K562 (cell line): ENCODE measurements around the gene TFAP2E. TPM values are rescaled to one million over a fixed set of nuclear protein-coding genes. Genes with fewer than 3 reads are reported as not detected.

Experiments used
- ATAC-seq: fragments of 200-7000 bp; cut with Tn5 transposase; 3 replicates; pipeline ENCODE4 v1.9.1; 2020; ENCODE audit warnings: moderate library complexity
- BruUV-seq: library from RNA; stranded (reverse); fragments of 400-500 nt; replicated peaks from 2 replicates; lab custom pipeline; 2021; lab: Mats Ljungman, UMichigan
- CTCF ChIA-PET: fragments of 300-600 bp; formaldehyde crosslinking; extraction: SDS; loops from one replicate; lab custom pipeline; 2021; ENCODE audit warnings: low intra/inter-chr PET ratio; lab: Yijun Ruan, JAX
- POLR2A ChIA-PET: fragments of 300-600, 350-650 bp; sonication (Branson Sonifier 250); formaldehyde crosslinking; extraction: SDS; loops from one replicate; lab custom pipeline; 2021; ENCODE audit warnings: antibody characterized with exemption, inconsistent platforms; lab: Yijun Ruan, JAX
- DNase-seq, 4 experiments: peaks; one replicate each; pipeline versions ENCODE4 v3.0.0 to v3.0.0-alpha.2; 2011 to 2018; ENCODE audit warnings: low spot score in 3 of 4, mixed read lengths in 3 of 4; ENCODE audit errors: extremely low read depth in 1 of 4
- FAIRE-seq: peaks from 2 replicates; lab custom pipeline; 2011; peaks lifted over from hg19 to GRCh38; lab: Jason Lieb, UNC
- H2AFZ ChIP-seq: 2 replicates; pipeline ENCODE4 v1.6.0; 2011; ENCODE audit warnings: low read depth, low read length, control low read depth, inconsistent platforms
- H3K27ac ChIP-seq: fragments of 200-600 bp; 3 replicates; pipeline ENCODE4 v1.8.0; 2011; ENCODE audit warnings: low read depth, mild to moderate bottlenecking, control low read depth, inconsistent platforms, low read length, moderate library complexity, mixed read lengths; ENCODE audit errors: extremely low read depth
- H3K27me3 ChIP-seq, 2 experiments: fragments of 300-600 bp in 1 of 2; 2 replicates in 1 of 2; 3 replicates in 1 of 2; pipeline versions ENCODE4 v1.6.0 to v1.8.0; 2011; ENCODE audit warnings: inconsistent platforms in 2 of 2, low read length in 2 of 2, mild to moderate bottlenecking in 1 of 2, mixed read lengths in 1 of 2, moderate library complexity in 1 of 2; ENCODE audit not compliant: control insufficient read depth in 2 of 2, insufficient read depth in 2 of 2
- H3K36me3 ChIP-seq: fragments of 300-600 bp; 3 replicates; pipeline ENCODE4 v1.8.0; 2011; ENCODE audit warnings: mild to moderate bottlenecking, low read length, inconsistent platforms; ENCODE audit not compliant: control insufficient read depth, insufficient read depth
- H3K4me1 ChIP-seq, 2 experiments: fragments of 200-600 bp in 1 of 2; replicated peaks in 1 of 2; 2 replicates in 1 of 2; 3 replicates in 1 of 2; pipeline versions ENCODE4 v1.5.1 to v1.8.0; 2011; ENCODE audit warnings: inconsistent platforms in 2 of 2, low read length in 2 of 2, mild to moderate bottlenecking in 1 of 2, mixed read lengths in 1 of 2, moderate library complexity in 1 of 2; ENCODE audit not compliant: control insufficient read depth in 2 of 2, insufficient read depth in 2 of 2
- H3K4me2 ChIP-seq: 2 replicates; pipeline ENCODE4 v1.6.1; 2011; ENCODE audit warnings: low read length, control low read depth, inconsistent platforms, mixed read lengths; ENCODE audit not compliant: insufficient read depth
- H3K4me3 ChIP-seq: fragments of 200-600 bp; sonication (generic), shearing (Covaris generic); 2 replicates; pipeline ENCODE4 v1.5.1; 2016; ENCODE audit warnings: control low read depth, inconsistent platforms
- H3K79me2 ChIP-seq: fragments of 200-600 bp; 3 replicates; pipeline ENCODE4 v1.8.0; 2011; ENCODE audit warnings: low read length, inconsistent platforms; ENCODE audit not compliant: control insufficient read depth, insufficient read depth
- H3K9ac ChIP-seq, 2 experiments: 2 replicates each; pipeline versions ENCODE4 v1.6.0 to v1.6.1; 2011; ENCODE audit warnings: low read depth in 2 of 2, low read length in 2 of 2, control low read depth in 1 of 2, inconsistent platforms in 1 of 2, mild to moderate bottlenecking in 1 of 2, mixed read lengths in 1 of 2; ENCODE audit not compliant: insufficient read depth in 1 of 2
- H3K9me1 ChIP-seq: one replicate; pipeline ENCODE4 v1.6.0; 2011; ENCODE audit warnings: inconsistent platforms, mild to moderate bottlenecking, low read length, moderate library complexity; ENCODE audit not compliant: control insufficient read depth, insufficient read depth
- H3K9me3 ChIP-seq: replicated peaks from 2 replicates; pipeline ENCODE4 v1.5.1; 2011; ENCODE audit warnings: low read depth, low read length, inconsistent platforms; ENCODE audit not compliant: control insufficient read depth, insufficient read depth
- H4K20me1 ChIP-seq: replicated peaks from 2 replicates; pipeline ENCODE4 v1.6.1; 2011; ENCODE audit warnings: low read length, inconsistent platforms, mixed read lengths; ENCODE audit not compliant: control insufficient read depth, insufficient read depth
- ARHGAP35 ChIP-seq: fragments of 450-650 bp; IDR thresholded peaks from 2 replicates; pipeline ENCODE4 v1.6.1; 2018; ENCODE audit not compliant: partially characterized antibody
- E4F1 ChIP-seq: fragments of 250-450 bp; sonication (Bioruptor Pico); IDR thresholded peaks from 2 replicates; pipeline ENCODE4 v1.5.0; 2021; ENCODE audit warnings: mild to moderate bottlenecking, borderline replicate concordance
- FOXP1 ChIP-seq: sonication (generic); formaldehyde crosslinking; IDR thresholded peaks from 2 replicates; pipeline ENCODE4 v1.8.0; 2022; ENCODE audit warnings: mild to moderate bottlenecking, missing genetic modification reagents
- GATA2 ChIP-seq: sonication (generic); formaldehyde crosslinking; IDR thresholded peaks from 2 replicates; pipeline ENCODE4 v1.4.0; 2020; ENCODE audit warnings: mild to moderate bottlenecking, missing genetic modification reagents
- GTF3C2 ChIP-seq: IDR thresholded peaks from 3 replicates; pipeline ENCODE4 v1.6.1; 2011; ENCODE audit warnings: borderline replicate concordance, mild to moderate bottlenecking, moderate library complexity; ENCODE audit not compliant: insufficient read length; ENCODE audit errors: extremely low read depth
- HDAC8 ChIP-seq: fragments of 450-650 bp; IDR thresholded peaks from 2 replicates; pipeline ENCODE4 v1.6.1; 2016; ENCODE audit warnings: mild to moderate bottlenecking, missing genetic modification characterization, moderate library complexity, missing compliant biosample characterization
- NKRF ChIP-seq: fragments of 450-650 bp; IDR thresholded peaks from 2 replicates; pipeline ENCODE4 v1.6.1; 2016; ENCODE audit warnings: borderline replicate concordance
- RBM15 ChIP-seq: fragments of 200-400 bp; formaldehyde crosslinking; IDR thresholded peaks from 2 replicates; pipeline ENCODE4 v1.6.1; 2018; ENCODE audit warnings: mild to moderate bottlenecking, low read length, moderate library complexity; ENCODE audit not compliant: insufficient read depth
- TCF7L2 ChIP-seq: fragments of 150-350 bp; IDR thresholded peaks from 2 replicates; pipeline ENCODE4 v1.6.1; 2016; ENCODE audit warnings: low read depth, mild to moderate bottlenecking, low read length, moderate library complexity
- ZFX ChIP-seq: sonication (generic); formaldehyde crosslinking; IDR thresholded peaks from 2 replicates; pipeline ENCODE4 v1.8.0; 2022; ENCODE audit warnings: mild to moderate bottlenecking, missing genetic modification reagents, moderate library complexity
- ZNF133 ChIP-seq: fragments of 250-450 bp; sonication (Bioruptor Pico); IDR thresholded peaks from 2 replicates; pipeline ENCODE4 v1.4.0; 2020; ENCODE audit warnings: mild to moderate bottlenecking
- ZNF197 ChIP-seq: fragments of 200-800 bp; sonication (Bioruptor generic); IDR thresholded peaks from 2 replicates; pipeline ENCODE4 v1.6.1; 2016; ENCODE audit warnings: low read depth, missing genetic modification characterization, missing compliant biosample characterization
- ZNF212 ChIP-seq: fragments of 450-650 bp; formaldehyde crosslinking; IDR thresholded peaks from 2 replicates; pipeline ENCODE4 v1.4.0; 2020; ENCODE audit warnings: mild to moderate bottlenecking
- ZNF3 ChIP-seq: fragments of 250-450 bp; sonication (Bioruptor Pico); IDR thresholded peaks from 2 replicates; pipeline ENCODE4 v1.5.0; 2021; ENCODE audit warnings: mild to moderate bottlenecking, moderate library complexity
- ZNF408 ChIP-seq: fragments of 250-450 bp; sonication (Bioruptor Pico); IDR thresholded peaks from 2 replicates; pipeline ENCODE4 v1.4.0; 2020; ENCODE audit warnings: low read depth, mild to moderate bottlenecking, moderate library complexity
- ZNF77 ChIP-seq: fragments of 250-450 bp; sonication (Bioruptor Pico); IDR thresholded peaks from 2 replicates; pipeline ENCODE4 v1.5.0; 2020
- WGBS: fragments of 100-300 bp; shearing (Covaris generic); methylation state at CpG from one replicate; pipeline ENCODE4 v1.1.6; 2016; ENCODE audit warnings: low coverage, mixed read lengths; ENCODE audit not compliant: insufficient coverage; ENCODE audit errors: missing lambda C conversion rate; 5-methylcytosine and 5-hydroxymethylcytosine counted together
- in situ Hi-C: fragments of 300-500 bp; cut with MboI; formaldehyde crosslinking; loops from 4 replicates; pipeline ENCODE4 v1.15.0; 2018; ENCODE audit warnings: inconsistent platforms, mixed read lengths
- intact Hi-C: fragments of 100-400 bp; cut with micrococcal nuclease; formaldehyde crosslinking; loops from 2 replicates; pipeline ENCODE4 v1.14.2; 2022
- polyA plus RNA-seq, 8 experiments: library from polyadenylated mRNA; depleted of rRNA in 4 of 8; stranded (reverse) in 5 of 8; unstranded in 3 of 8; fragments of >200 nt; fragmentation: Nextera tagmentation in 2 of 8; fragmentation: Illumina TruSeq in 1 of 8; extraction: Ambion mirVana in 2 of 8; extraction: Trizol in 1 of 8; gene quantifications; 2 replicates each; pipeline versions ENCODE4 v1.2.1 to v1.2.3, GENCODE V29; 2011 to 2014; ENCODE audit warnings: inconsistent platforms in 1 of 8, missing spikeins in 1 of 8
- total RNA-seq, 7 experiments: library from RNA; depleted of rRNA in 6 of 7; stranded (reverse); fragments of >200 nt in 6 of 7; fragmentation: Illumina TruSeq in 2 of 7; extraction: Trizol in 2 of 7; gene quantifications; 2 replicates each; pipeline versions ENCODE4 v1.2.1 to v1.2.3, GENCODE V29; 2011 to 2021; ENCODE audit warnings: low replicate concordance in 1 of 7

TFAP2E gene
- total and polyA plus RNA-seq, 9 of the 15 experiments (the other 6 are each of a cell fraction or from before 2014, with no cell fraction given) = 0.03 to 0.11 (median 0.07) TPM; not detected in 4

GRCh38 chr1:35555212-35555584 is 17.9 kb upstream of the TFAP2E start:
- Histone ChIP-seq H3K9ac (no peak overlapping the region), H4K20me1 (0 out of 2 replicates have a peak, but pooled peaks cover 4% of the 10 kb centered on the region), H3K27me3 (no peaks in the 10 kb centered on the region), H3K9me1 (no peaks in the 10 kb centered on the region), H3K9me3 (no peaks in the 10 kb centered on the region), H3K36me3 (peaks cover 40% of the 10 kb centered on the region), H3K4me3 (no peak overlapping the region), H3K4me2 (peak overlapping the region; percentile 28; the same call in 1 of the 2 replicates), H3K4me1 (peaks cover 19 to 27% of the 10 kb centered on the region in 2 experiments), H2AFZ (no peak overlapping the region), H3K79me2 (peaks cover 44% of the 10 kb centered on the region), H3K27ac (no peak overlapping the region)
- intact Hi-C loops (loop anchor here (5.0 kb wide), 2 partner anchors 363 to 698 kb away; partner anchors contain the start of genes SFPQ and SMIM12), in situ Hi-C loops (no loop called here)
- POLR2A ChIA-PET = interaction anchor here (0.8 kb wide), 1 partner anchor 48 kb away, joined by 3 read pairs; no protein-coding TSS in a partner anchor
- ATAC-seq (no peak), DNase-seq (no peak), FAIRE-seq (no peak)
- no peak for TF ChIP-seq ZNF212 (CRISPR knock-in tag)
- TF ChIP-seq HDAC8 (tag) = no peak
- no peak for TF ChIP-seq ZNF133 (CRISPR knock-in tag)
- no peak for TF ChIP-seq GTF3C2
- no peak for TF ChIP-seq ZNF408
- TF ChIP-seq ZFX (CRISPR knock-in tag) = no peak
- no peak for TF ChIP-seq ARHGAP35
- no peak for TF ChIP-seq E4F1
- no peak for TF ChIP-seq ZNF3
- no peak for TF ChIP-seq ZNF77 (CRISPR knock-in tag)
- TF ChIP-seq RBM15 = no peak
- TF ChIP-seq TCF7L2 = no peak
- no peak for TF ChIP-seq ZNF197 (CRISPR knock-in tag)
- no peak for TF ChIP-seq GATA2 (CRISPR knock-in tag)
- TF ChIP-seq FOXP1 (CRISPR knock-in tag) = no peak
- no peak for TF ChIP-seq NKRF
- BruUV-seq = no TSS peak
- CTCF ChIA-PET = no interaction called here
- 71% methylated on average over 4 of the region's 4 CpGs for WGBS
